GM13977 (cell line): ENCODE measurements around the gene DNAH10.

Experiments used
- DNase-seq: peaks from one replicate; pipeline ENCODE4 v3.0.0; 2012; ENCODE audit warnings: low spot score
- in situ Hi-C: fragments of 300-500 bp; cut with MboI; formaldehyde crosslinking; loops from one replicate; pipeline ENCODE4 v1.12.0; 2022; ENCODE audit warnings: low sequenced_read_pairs, low pct_unique_long_range_greater_than_20kb, mixed read lengths, inconsistent platforms; ENCODE audit not compliant: unreplicated experiment
- TF ChIP-seq, protein P1 (sequence below): IDR thresholded peaks from 2 replicates; pipeline ENCODE4 v1.5.1; 2012; ENCODE audit warnings: mild to moderate bottlenecking, control low read depth; ENCODE audit not compliant: insufficient read depth; ENCODE audit errors: extremely low read depth, missing control alignments

DNAH10 gene

GRCh38 chr12:123877968-123878367, 115.9 kb downstream of the DNAH10 start:
- DNase-seq = no peak
- TF ChIP-seq, protein P1, sequence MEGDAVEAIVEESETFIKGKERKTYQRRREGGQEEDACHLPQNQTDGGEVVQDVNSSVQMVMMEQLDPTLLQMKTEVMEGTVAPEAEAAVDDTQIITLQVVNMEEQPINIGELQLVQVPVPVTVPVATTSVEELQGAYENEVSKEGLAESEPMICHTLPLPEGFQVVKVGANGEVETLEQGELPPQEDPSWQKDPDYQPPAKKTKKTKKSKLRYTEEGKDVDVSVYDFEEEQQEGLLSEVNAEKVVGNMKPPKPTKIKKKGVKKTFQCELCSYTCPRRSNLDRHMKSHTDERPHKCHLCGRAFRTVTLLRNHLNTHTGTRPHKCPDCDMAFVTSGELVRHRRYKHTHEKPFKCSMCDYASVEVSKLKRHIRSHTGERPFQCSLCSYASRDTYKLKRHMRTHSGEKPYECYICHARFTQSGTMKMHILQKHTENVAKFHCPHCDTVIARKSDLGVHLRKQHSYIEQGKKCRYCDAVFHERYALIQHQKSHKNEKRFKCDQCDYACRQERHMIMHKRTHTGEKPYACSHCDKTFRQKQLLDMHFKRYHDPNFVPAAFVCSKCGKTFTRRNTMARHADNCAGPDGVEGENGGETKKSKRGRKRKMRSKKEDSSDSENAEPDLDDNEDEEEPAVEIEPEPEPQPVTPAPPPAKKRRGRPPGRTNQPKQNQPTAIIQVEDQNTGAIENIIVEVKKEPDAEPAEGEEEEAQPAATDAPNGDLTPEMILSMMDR = no peak
- in situ Hi-C loops = no loop called here

- in situ Hi-C loops = no loop called here
- TF ChIP-seq, protein P1 = no peak
Observed at GRCh38 chr12:123879101-123879500, 117.0 kb downstream of the DNAH10 start.

GRCh38 chr12:123879691-123880090, 117.6 kb downstream of the DNAH10 start:
- in situ Hi-C loops = no loop called here
- TF ChIP-seq, protein P1 = no peak
- DNase-seq = no peak

More at GRCh38 chr12:123879101-123879500, 117.0 kb downstream of the DNAH10 start:
- DNase-seq = no peak

- DNase-seq = no peak
- in situ Hi-C loops = no loop called here
- TF ChIP-seq, protein P1 = no peak
Observed at GRCh38 chr12:123882161-123882705, 120.1 kb downstream of the DNAH10 start.

- in situ Hi-C loops = no loop called here
- DNase-seq = no peak
- TF ChIP-seq, protein P1 = no peak
Observed at GRCh38 chr12:123886258-123886657, 124.2 kb downstream of the DNAH10 start.

DNA sequence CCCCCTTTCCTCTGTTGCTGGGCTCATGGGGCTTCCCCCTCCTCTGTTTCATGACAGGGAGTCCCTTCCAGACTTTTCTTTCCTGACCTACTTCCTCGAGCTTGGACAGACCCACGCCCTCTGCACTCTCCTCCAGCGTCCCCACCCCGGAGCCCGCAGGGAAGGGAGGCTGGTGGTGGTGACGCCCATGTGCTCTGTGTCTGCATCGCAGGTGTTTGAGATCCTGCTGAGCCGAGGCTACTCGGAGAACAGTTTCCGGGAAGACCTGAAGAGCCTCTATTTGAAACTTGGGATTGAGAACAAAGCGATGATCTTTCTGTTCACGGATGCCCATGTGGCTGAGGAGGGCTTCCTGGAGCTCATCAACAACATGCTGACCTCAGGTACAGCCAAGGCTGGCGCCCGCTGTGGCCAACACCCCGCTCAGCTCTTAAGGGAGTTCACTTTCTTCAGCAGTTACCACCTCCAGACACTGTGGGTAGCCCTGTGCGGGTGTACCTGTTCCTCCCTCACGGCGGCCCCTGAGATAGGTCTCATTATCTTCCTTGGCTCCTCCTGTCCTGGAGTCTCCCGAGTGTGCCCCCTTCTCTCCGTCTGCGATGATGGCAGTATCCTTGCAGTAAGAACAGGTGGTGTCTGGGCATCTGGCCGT, 125.0 kb downstream of the DNAH10 start:
- in situ Hi-C loops = no loop called here
- no peak for DNase-seq
- TF ChIP-seq, protein P1 = no peak

- in situ Hi-C loops = no loop called here
- TF ChIP-seq, protein P1 = no peak
- no peak for DNase-seq
Observed at GRCh38 chr12:123888989-123889388, 126.9 kb downstream of the DNAH10 start.
